Dendritic cell treated with granulocyte-macrophage colony-stimulating factor and Interleukin-4, amounts not matched to agents 40 ng/mL and 50 ng/mL, for 4 days (primary cell): ENCODE measurements around the gene PCSK6.

ENCODE experiments used
- H3K27ac Mint-ChIP-seq: one replicate; pipeline ENCODE4 v1.8.0; 2022; ENCODE audit warnings: mild to moderate bottlenecking, mixed read lengths
- H3K27me3 Mint-ChIP-seq: one replicate; pipeline ENCODE4 v1.8.0; 2022; ENCODE audit warnings: mild to moderate bottlenecking, mixed read lengths
- H3K36me3 Mint-ChIP-seq: one replicate; pipeline ENCODE4 v1.8.0; 2022; ENCODE audit warnings: low read depth, mixed read lengths
- H3K4me1 Mint-ChIP-seq: one replicate; pipeline ENCODE4 v1.8.0; 2022; ENCODE audit warnings: low read depth, mixed read lengths
- H3K4me3 Mint-ChIP-seq: one replicate; pipeline ENCODE4 v1.8.0; 2022; ENCODE audit warnings: mild to moderate bottlenecking, moderate library complexity, mixed read lengths
- H3K9me3 Mint-ChIP-seq: one replicate; pipeline ENCODE4 v1.8.0; 2022; ENCODE audit warnings: mixed read lengths
- intact Hi-C: fragments of 100-400 bp; cut with micrococcal nuclease; formaldehyde crosslinking; loops from one replicate; pipeline ENCODE4 v1.15.0; 2022

The PCSK6 gene

GRCh38 chr15:101440846-101441590 is 48.5 kb downstream of the PCSK6 start:
- Mint-ChIP-seq H3K4me1 (peaks cover 20% of the 10 kb centered on the region), H3K36me3 (no peaks in the 10 kb centered on the region), H3K9me3 (no peaks in the 10 kb centered on the region), H3K27me3 (peaks cover 14% of the 10 kb centered on the region), H3K4me3 (no peak overlapping the region), H3K27ac (no peak overlapping the region)
- intact Hi-C loops: no loop called here

- Mint-ChIP-seq H3K4me3 (no peak overlapping the region), H3K4me1 (peaks cover 10% of the 10 kb centered on the region), H3K36me3 (no peaks in the 10 kb centered on the region), H3K27ac (no peak overlapping the region), H3K9me3 (no peaks in the 10 kb centered on the region), H3K27me3 (peaks cover 16% of the 10 kb centered on the region)
- intact Hi-C loops: no loop called here
Measured at GRCh38 chr15:101439920-101440319, 49.6 kb downstream of the PCSK6 start.

- Mint-ChIP-seq H3K4me1 (peaks cover 10% of the 10 kb centered on the region), H3K9me3 (no peaks in the 10 kb centered on the region), H3K36me3 (no peaks in the 10 kb centered on the region), H3K27ac (no peak overlapping the region), H3K27me3 (peaks cover 21% of the 10 kb centered on the region), H3K4me3 (no peak overlapping the region)
- intact Hi-C loops: no loop called here
Measured at GRCh38 chr15:101439285-101439919, 50.1 kb downstream of the PCSK6 start.

- H3K27me3 Mint-ChIP-seq: peaks cover 21% of the 10 kb centered on the region
- H3K27ac Mint-ChIP-seq: no peak overlapping the region
- H3K36me3 Mint-ChIP-seq: no peaks in the 10 kb centered on the region
- H3K9me3 Mint-ChIP-seq: no peaks in the 10 kb centered on the region
- intact Hi-C loops: no loop called here
- H3K4me3 Mint-ChIP-seq: no peak overlapping the region
- peaks cover 10% of the 10 kb centered on the region for H3K4me1 Mint-ChIP-seq
Measured at GRCh38 chr15:101438482-101439284, 50.8 kb downstream of the PCSK6 start.

- intact Hi-C loops: no loop called here
- Mint-ChIP-seq H3K36me3 (no peaks in the 10 kb centered on the region), H3K9me3 (no peaks in the 10 kb centered on the region), H3K27me3 (peaks cover 23% of the 10 kb centered on the region), H3K27ac (no peak overlapping the region), H3K4me1 (peaks cover 10% of the 10 kb centered on the region), H3K4me3 (no peak overlapping the region)
Measured at GRCh38 chr15:101437618-101438481, 51.7 kb downstream of the PCSK6 start.

- Mint-ChIP-seq H3K4me1 (peaks cover 10% of the 10 kb centered on the region), H3K27me3 (peaks cover 21% of the 10 kb centered on the region), H3K36me3 (no peaks in the 10 kb centered on the region), H3K4me3 (no peak overlapping the region), H3K9me3 (no peaks in the 10 kb centered on the region), H3K27ac (no peak overlapping the region)
- intact Hi-C loops: no loop called here
Measured at GRCh38 chr15:101437209-101437608, 52.3 kb downstream of the PCSK6 start.

- H3K9me3 Mint-ChIP-seq: no peaks in the 10 kb centered on the region
- no peaks in the 10 kb centered on the region for H3K36me3 Mint-ChIP-seq
- H3K27ac Mint-ChIP-seq: no peak overlapping the region
- H3K4me1 Mint-ChIP-seq: peaks cover 3% of the 10 kb centered on the region
- peaks cover 21% of the 10 kb centered on the region for H3K27me3 Mint-ChIP-seq
- intact Hi-C loops: no loop called here
- no peak overlapping the region for H3K4me3 Mint-ChIP-seq
Measured at GRCh38 chr15:101436526-101436925, 53.0 kb downstream of the PCSK6 start.

GRCh38 chr15:101435761-101436160 is 53.7 kb downstream of the PCSK6 start:
- Mint-ChIP-seq H3K36me3 (no peaks in the 10 kb centered on the region), H3K27ac (no peak overlapping the region), H3K9me3 (no peaks in the 10 kb centered on the region), H3K27me3 (peaks cover 18% of the 10 kb centered on the region), H3K4me3 (no peak overlapping the region), H3K4me1 (no peaks in the 10 kb centered on the region)
- intact Hi-C loops: no loop called here

- Mint-ChIP-seq H3K4me1 (no peaks in the 10 kb centered on the region), H3K4me3 (no peak overlapping the region), H3K36me3 (no peaks in the 10 kb centered on the region), H3K27me3 (peaks cover 19% of the 10 kb centered on the region), H3K27ac (no peak overlapping the region), H3K9me3 (no peaks in the 10 kb centered on the region)
- intact Hi-C loops: no loop called here
Measured at GRCh38 chr15:101434032-101434920, 55.2 kb downstream of the PCSK6 start.

- no peak overlapping the region for H3K27ac Mint-ChIP-seq
- H3K27me3 Mint-ChIP-seq: peaks cover 15% of the 10 kb centered on the region
- no peak overlapping the region for H3K4me3 Mint-ChIP-seq
- no peaks in the 10 kb centered on the region for H3K4me1 Mint-ChIP-seq
- no peaks in the 10 kb centered on the region for H3K9me3 Mint-ChIP-seq
- H3K36me3 Mint-ChIP-seq: no peaks in the 10 kb centered on the region
- intact Hi-C loops: no loop called here
Measured at GRCh38 chr15:101433396-101433795, 56.1 kb downstream of the PCSK6 start.

GRCh38 chr15:101432982-101433381 is 56.5 kb downstream of the PCSK6 start:
- Mint-ChIP-seq H3K4me1 (no peaks in the 10 kb centered on the region), H3K9me3 (no peaks in the 10 kb centered on the region), H3K4me3 (no peak overlapping the region), H3K27ac (no peak overlapping the region), H3K27me3 (peaks cover 14% of the 10 kb centered on the region), H3K36me3 (no peaks in the 10 kb centered on the region)
- intact Hi-C loops: no loop called here

GRCh38 chr15:101431748-101432147 is 57.8 kb downstream of the PCSK6 start:
- Mint-ChIP-seq H3K27me3 (peaks cover 13% of the 10 kb centered on the region), H3K9me3 (no peaks in the 10 kb centered on the region), H3K36me3 (no peaks in the 10 kb centered on the region), H3K27ac (no peak overlapping the region), H3K4me3 (no peak overlapping the region), H3K4me1 (no peaks in the 10 kb centered on the region)
- intact Hi-C loops: no loop called here

GRCh38 chr15:101431301-101431700 is 58.2 kb downstream of the PCSK6 start:
- Mint-ChIP-seq H3K27me3 (peaks cover 13% of the 10 kb centered on the region), H3K9me3 (no peaks in the 10 kb centered on the region), H3K36me3 (no peaks in the 10 kb centered on the region), H3K4me3 (no peak overlapping the region), H3K4me1 (no peaks in the 10 kb centered on the region), H3K27ac (no peak overlapping the region)
- intact Hi-C loops: no loop called here
